Choroid plexus epithelial cell (primary cell): ENCODE measurements around the gene MALRD1.
A peak's percentile ranks its signal among the peaks of the same experiment; 100 is the strongest.

ENCODE experiments used
- DNase-seq: peaks from one replicate; pipeline ENCODE4 v3.0.0-alpha.2; 2010; ENCODE audit warnings: low read depth
- H3K4me3 ChIP-seq: 2 replicates; pipeline ENCODE4 v1.5.1; 2011; ENCODE audit warnings: low read depth, mild to moderate bottlenecking, control low read depth, low read length, moderate library complexity
- TF ChIP-seq, protein P1 (sequence below): conservative IDR thresholded peaks from 2 replicates; pipeline ENCODE4 v1.5.1; 2011; ENCODE audit warnings: low read depth, mild to moderate bottlenecking, control low read depth, inconsistent platforms, low read length, moderate library complexity

The MALRD1 gene

DNA sequence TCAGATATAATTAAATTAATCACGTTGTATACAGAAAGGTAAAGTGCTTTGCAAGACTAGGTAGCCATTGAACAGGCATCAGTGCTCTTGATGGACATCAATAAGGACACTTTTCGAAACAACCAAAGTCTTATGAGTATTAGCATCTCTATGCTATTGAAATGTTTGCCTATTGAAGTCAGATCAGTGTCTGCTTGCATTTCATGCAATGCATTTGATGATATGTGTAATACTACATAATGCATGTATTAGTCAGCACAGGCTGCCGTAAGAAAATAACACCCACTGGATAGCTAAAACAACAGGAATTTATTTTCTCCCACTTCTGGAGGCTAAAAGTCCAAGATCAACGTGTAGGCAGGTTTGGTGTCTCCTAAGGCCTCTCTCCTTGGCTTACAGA lies 558.4 kb downstream of the MALRD1 start:
- peak; percentile 8 for DNase-seq
- TF ChIP-seq, protein P1, sequence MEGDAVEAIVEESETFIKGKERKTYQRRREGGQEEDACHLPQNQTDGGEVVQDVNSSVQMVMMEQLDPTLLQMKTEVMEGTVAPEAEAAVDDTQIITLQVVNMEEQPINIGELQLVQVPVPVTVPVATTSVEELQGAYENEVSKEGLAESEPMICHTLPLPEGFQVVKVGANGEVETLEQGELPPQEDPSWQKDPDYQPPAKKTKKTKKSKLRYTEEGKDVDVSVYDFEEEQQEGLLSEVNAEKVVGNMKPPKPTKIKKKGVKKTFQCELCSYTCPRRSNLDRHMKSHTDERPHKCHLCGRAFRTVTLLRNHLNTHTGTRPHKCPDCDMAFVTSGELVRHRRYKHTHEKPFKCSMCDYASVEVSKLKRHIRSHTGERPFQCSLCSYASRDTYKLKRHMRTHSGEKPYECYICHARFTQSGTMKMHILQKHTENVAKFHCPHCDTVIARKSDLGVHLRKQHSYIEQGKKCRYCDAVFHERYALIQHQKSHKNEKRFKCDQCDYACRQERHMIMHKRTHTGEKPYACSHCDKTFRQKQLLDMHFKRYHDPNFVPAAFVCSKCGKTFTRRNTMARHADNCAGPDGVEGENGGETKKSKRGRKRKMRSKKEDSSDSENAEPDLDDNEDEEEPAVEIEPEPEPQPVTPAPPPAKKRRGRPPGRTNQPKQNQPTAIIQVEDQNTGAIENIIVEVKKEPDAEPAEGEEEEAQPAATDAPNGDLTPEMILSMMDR = no peak

DNA sequence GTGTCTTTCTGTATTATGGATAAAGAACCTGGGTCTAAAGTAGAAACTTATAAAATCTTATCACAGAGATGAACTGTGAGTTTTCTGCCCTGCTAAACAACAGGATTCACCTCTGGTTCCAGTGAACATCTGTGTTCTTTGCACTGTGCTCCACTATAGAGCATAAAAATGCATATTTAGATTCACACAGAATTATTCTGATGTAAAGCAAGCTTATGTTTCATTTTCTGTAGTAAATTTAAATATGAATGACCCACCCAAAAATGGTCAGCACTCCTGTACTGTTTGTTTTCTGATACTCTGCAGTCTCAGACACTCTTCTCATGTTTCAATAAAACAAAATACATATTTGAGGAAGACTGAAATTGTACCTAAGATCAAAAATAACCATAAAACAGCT lies 563.2 kb downstream of the MALRD1 start:
- no peak for DNase-seq
- TF ChIP-seq, protein P1 = no peak
- no peak overlapping the region for H3K4me3 ChIP-seq

More for the DNA sequence above, 558.4 kb downstream of the MALRD1 start:
- no peak overlapping the region for H3K4me3 ChIP-seq

DNA sequence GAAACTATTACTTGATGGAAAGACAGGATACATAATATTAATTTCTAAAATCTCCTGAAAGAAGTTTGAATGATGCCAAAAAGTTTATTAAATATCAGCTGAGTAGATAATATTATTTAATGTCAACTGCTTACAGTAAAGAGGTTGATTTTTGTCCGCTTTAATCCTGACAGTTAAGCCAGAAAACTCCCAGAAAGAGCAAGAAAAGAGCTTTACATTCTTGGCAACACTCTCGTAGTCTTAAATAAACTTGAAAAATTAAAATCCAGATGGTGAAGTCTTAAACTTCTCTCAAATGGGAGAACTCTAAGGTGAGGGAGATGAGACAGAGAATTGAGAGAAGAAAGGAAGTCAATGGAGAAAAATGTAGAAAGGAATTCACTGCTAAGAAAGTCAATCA lies 568.4 kb downstream of the MALRD1 start:
- TF ChIP-seq, protein P1 = no peak
- DNase-seq = no peak
- no peak overlapping the region for H3K4me3 ChIP-seq

DNA sequence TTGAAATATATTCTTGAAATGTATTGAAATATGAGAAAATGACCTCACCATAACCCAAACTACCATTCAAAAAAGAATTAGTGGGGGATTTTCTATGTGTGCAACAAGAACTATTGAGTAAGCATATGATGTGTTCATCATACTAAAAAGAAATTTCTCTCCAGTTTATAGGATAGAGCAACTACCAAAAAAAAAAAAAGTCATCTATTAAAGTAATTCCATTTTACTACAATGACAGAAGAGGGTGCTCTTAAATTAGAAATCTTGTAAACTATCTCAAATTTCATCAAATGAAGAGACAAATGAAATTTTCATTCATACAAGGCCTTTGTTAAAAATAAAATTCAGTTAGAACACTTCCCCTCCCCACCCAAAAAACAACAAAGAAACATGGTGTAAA lies 572.2 kb downstream of the MALRD1 start:
- DNase-seq = peak; percentile 49
- H3K4me3 ChIP-seq = no peak overlapping the region
- TF ChIP-seq, protein P1 = peak; percentile 19

DNA sequence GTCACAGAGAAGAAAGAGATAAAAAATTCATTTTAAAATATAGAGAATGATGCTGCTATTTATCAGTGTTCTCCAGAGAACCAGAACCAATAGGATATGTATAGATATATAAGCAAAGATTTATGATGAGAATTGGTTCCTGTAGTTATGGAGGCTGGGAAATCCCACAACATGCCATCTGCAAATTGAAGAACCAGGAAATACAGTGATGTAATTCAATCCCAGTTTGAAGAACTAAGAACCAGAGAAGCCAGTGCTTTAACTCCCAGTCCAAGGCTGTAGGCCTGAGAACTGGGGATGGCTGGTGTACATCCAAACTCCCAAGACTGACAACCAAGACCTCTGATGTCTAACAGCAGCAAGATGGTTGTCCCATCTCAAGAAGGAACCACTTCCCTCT lies 574.7 kb downstream of the MALRD1 start:
- TF ChIP-seq, protein P1 = no peak
- DNase-seq = no peak
- no peak overlapping the region for H3K4me3 ChIP-seq

DNA sequence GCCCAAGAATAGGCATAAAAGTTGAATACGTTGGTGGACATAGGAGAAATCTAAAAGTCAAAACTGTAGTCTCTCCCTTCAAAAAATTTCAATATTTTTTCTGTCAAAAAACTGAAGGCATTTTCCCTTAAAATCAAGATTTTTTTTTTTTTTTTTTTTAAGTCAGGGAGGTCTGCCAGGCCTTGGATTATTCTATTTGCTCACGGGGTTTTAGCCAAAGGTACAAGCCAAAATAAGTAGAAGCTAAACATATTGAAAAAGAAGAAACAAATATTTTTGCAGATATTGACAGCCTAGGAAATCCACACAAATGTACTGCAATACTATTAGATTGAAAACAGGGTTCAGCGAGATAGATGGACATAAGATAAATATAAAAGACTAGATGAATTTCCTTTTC lies 577.6 kb downstream of the MALRD1 start:
- TF ChIP-seq, protein P1 = no peak
- DNase-seq = no peak
- H3K4me3 ChIP-seq = no peak overlapping the region

DNA sequence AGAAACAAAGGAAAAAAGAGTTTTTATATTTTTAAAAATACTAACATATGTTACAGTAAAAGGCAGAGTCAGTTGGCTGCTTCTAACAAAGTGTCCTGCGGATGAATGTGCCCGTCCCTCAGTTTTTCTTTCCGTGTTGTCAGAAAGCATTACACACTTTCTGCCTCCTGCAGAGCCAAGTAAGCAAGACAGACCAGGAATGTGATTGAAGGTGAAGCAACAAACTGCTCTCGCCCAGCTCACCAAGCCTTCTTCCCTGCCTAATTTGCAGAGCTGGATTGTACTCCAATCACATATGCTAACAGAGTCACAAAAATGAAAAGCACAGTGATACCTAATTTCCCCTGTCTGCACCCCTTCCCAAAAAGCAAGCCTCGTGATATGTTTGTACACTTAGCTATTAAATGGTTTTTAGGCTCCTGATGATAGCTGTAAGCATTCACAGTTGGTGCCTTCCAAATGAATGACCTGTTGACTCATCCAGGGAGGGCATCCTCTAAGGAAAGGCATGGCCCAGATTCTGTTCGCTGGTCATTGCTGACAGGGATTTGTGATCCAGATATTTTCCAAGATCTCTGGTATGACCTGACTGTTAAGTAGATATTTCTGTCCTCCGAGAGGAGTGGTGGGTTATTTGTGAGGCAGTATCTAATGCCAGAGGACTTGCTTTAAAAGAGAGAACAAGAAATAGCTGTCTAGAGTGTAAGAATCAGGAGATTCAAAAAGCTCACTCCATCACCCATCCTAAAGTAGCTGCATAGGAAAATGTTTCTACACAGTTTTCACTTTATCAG lies 580.4 kb downstream of the MALRD1 start:
- DNase-seq = peak; percentile 88
- H3K4me3 ChIP-seq = no peak overlapping the region
- TF ChIP-seq, protein P1 = peak; percentile 4
